Mammary epithelial cell (primary cell): ENCODE data around the gene IL22.

ENCODE experiments used
- EZH2 ChIP-seq: IDR thresholded peaks from 2 replicates; pipeline ENCODE4 v1.6.1; 2012; ENCODE audit warnings: low read length, inconsistent platforms, borderline replicate concordance
- TF ChIP-seq, protein P1 (sequence below), 2 donors: IDR thresholded peaks in 1 of 2; conservative IDR thresholded peaks in 1 of 2; 2 replicates each; pipeline ENCODE4 v1.5.1; 2011 to 2012; ENCODE audit warnings: inconsistent platforms in 2 of 2, low read length in 2 of 2, mild to moderate bottlenecking in 2 of 2, control low read depth in 1 of 2, low read depth in 1 of 2; ENCODE audit not compliant: insufficient read depth in 1 of 2; ENCODE audit errors: extremely low read depth in 1 of 2

DNA sequence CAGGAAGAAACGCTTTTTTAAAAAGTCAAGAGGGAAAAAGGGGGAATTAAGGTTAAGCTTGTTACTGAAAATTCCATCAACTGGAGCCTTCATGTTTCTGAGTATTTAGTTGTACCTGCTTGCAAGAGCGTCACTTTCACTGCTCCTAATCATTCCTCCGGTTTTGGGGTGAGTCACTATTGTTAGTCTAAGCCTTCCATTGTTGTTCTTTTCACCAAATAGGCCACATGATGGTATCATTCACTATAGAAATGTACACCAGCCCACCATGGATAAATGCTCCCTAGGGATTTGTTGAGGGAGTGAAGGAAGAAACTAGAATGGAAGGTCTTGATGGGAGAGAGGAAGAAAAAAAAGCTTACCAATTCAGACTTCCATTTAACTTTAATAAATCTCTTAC, 3.0 kb downstream of the IL22 start:
- TF ChIP-seq, protein P1, sequence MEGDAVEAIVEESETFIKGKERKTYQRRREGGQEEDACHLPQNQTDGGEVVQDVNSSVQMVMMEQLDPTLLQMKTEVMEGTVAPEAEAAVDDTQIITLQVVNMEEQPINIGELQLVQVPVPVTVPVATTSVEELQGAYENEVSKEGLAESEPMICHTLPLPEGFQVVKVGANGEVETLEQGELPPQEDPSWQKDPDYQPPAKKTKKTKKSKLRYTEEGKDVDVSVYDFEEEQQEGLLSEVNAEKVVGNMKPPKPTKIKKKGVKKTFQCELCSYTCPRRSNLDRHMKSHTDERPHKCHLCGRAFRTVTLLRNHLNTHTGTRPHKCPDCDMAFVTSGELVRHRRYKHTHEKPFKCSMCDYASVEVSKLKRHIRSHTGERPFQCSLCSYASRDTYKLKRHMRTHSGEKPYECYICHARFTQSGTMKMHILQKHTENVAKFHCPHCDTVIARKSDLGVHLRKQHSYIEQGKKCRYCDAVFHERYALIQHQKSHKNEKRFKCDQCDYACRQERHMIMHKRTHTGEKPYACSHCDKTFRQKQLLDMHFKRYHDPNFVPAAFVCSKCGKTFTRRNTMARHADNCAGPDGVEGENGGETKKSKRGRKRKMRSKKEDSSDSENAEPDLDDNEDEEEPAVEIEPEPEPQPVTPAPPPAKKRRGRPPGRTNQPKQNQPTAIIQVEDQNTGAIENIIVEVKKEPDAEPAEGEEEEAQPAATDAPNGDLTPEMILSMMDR (conservative IDR thresholded peaks at IDR 0.05 in 1 of 2, IDR thresholded peaks at IDR 0.05 in 1 of 2; ENCODE audit: extremely low read depth in 1 of 2, insufficient read depth in 1 of 2, low read depth in 1 of 2, low read length in 2 of 2) = no peak
- no peak for TF ChIP-seq EZH2
